GM21515 (cell line): ENCODE data around the gene OXLD1.
"Not testable (repeated sequence)": the region's sequence is repeated elsewhere in the genome, so short reads cannot be mapped to it uniquely, and the experiment has no call there.

Experiments used
- ATAC-seq: cut with Tn5 transposase; IDR thresholded peaks from one replicate; pipeline ENCODE4 v1.9.1; 2021; ENCODE audit not compliant: unreplicated experiment

Gene OXLD1

DNA sequence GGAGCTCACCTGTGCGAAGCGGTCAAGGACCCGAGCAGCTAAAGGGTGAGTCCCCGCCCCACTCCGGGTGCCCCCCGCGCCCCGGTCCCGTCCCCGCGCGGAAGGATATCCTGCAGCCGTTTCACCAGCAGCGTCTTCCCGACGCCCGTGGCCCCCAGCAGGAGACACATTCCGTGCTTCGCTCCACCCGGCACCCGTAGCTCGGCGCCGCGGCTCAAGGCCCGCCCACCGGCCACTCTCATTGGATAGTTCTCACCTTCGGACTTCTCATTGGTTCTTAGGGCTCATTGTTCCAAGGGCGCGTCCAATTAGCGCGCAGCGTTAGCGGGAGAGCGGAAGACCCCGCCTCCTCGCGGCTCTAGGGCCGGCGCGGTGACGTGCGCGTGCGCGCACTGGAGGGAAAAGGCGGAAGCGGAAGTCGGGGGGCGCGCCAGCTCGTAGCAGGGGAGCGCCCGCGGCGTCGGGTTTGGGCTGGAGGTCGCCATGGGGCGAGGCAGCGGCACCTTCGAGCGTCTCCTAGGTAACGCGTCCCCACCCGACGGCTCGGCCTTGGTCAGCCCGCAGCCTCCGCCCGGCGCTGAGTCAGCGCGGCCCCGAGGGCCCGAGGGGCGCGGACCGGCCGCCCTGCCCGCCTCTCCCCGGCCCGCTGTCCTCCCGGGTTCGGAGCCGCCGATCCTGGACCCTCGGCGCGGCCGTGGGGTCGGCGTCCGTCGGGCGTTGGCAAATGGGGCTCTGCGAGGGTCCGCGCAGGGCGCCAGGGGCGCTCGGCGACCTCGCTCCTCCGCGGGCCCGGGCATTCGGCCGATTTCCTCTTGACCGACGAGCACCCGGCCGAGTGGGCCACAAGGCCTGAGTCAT, 17.4 kb upstream of the OXLD1 start, which contains the start of the genes ARL16 and HGS:
Gene ARL16 (minus strand): TSS at position 214 of the 858 bp plus-strand sequence. CDS start 44 bp downstream, at position 170.
Gene HGS (plus strand): TSS at position 428 of the 858 bp plus-strand sequence. CDS start 56 bp downstream, at position 484.
- peak; percentile 85 for ATAC-seq

DNA sequence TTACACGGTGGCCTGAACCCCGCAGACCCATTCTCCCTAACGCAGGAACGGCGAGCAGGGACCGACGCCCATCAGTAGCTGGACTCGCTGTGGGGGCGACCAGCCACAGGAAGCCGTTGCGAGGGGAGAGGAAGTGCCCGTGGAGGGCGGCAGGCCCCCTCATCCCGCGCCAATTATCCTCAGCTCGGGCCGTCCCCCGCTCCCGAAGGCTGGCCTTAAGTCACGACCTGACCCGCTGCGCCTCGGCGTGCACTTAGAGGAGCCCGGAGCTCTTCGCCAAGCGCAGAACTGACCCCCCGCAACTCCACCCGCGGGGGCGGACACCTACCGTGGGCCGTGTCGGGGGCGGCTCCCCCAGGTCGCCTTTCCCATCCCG, 16.8 kb upstream of the OXLD1 start:
- ATAC-seq: peak; percentile 8

DNA sequence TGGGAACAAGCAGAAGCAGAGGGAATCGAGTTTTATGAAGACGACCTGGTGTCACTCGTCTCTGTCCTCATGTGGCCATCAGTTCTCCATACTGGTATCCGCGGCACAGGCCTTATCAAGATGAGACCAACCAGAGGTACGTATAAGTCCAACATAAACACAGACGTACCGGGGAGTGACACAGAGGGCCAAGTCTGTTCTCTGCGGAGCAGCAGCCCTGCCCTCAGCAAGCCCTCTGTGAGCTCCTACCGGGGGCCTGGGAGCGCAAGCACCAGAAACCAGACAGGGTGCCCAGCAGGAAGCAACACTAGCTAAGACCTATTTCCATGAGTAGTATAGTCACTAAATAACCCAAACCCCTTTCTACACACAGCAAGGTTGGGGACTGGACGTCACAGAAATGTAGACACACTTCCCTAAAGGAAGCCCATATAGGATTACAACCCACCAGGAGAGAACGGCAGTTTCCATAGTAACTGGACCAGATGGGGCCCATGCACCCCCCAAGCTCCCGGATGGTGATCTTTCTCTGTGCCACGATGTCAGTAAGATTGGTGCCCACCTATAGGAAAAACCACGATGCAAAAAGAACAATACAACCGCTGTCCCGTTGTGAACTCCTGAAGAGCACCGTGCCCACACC, 16.3 kb upstream of the OXLD1 start:
- no peak for ATAC-seq

GRCh38 chr17:81681672-81682071, 15.3 kb upstream of the OXLD1 start:
- ATAC-seq: no peak

- ATAC-seq: no peak
Observed at GRCh38 chr17:81680150-81680549, 13.7 kb upstream of the OXLD1 start.

DNA sequence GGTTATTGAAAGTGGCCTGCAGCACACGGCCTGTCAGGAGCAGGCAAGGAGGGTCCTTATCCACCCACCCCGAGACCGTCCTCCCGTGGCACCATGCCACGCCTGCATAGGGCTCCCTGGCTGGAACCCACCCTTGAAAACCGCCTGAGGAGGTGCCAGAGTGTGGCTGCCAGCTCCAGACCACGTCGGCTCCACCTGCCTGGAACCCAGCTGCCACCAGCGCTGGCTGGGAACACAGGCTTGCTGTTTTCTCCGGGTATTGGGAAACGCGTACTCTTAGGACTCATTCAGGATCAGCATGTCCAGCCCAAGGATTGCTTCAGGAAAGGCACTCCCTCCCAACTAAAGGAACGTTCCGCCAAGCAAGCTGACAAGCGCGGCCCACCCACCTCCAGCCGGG, 10.5 kb upstream of the OXLD1 start:
- ATAC-seq: no peak

GRCh38 chr17:81675515-81676221, 9.3 kb upstream of the OXLD1 start:
- ATAC-seq: not testable (repeated sequence)

- no peak for ATAC-seq
Observed at GRCh38 chr17:81673561-81674258, 7.3 kb upstream of the OXLD1 start.

- ATAC-seq: no peak
Observed at GRCh38 chr17:81672954-81673353, 6.5 kb upstream of the OXLD1 start.

- no peak for ATAC-seq
Observed at GRCh38 chr17:81672504-81672903, 6.1 kb upstream of the OXLD1 start.

DNA sequence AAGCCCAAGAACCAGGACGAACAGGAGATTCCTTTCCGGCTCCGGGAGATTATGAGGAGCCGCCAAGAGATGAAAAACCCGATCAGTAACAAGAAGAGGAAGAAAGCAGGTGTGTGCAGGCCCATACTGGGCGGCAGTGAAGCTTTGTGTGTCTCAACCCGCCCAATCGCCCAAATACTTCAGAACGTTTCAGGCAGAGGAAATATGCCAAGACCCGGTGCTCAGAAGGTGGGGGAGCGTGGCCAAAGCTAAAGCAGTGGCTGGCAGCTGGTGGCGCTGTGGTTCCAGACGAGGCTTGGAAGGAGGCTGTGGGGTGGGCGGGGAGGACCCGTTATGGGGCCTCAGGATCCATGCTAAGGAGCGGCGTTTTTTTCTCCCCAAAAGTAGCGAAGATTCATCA, 1.3 kb upstream of the OXLD1 start:
- no peak for ATAC-seq

- no peak for ATAC-seq
Observed at GRCh38 chr17:81666092-81666341, 388 bp downstream of the OXLD1 start.

- ATAC-seq: peak; percentile 7
Observed at GRCh38 chr17:81665205-81666091, 957 bp downstream of the OXLD1 start.

DNA sequence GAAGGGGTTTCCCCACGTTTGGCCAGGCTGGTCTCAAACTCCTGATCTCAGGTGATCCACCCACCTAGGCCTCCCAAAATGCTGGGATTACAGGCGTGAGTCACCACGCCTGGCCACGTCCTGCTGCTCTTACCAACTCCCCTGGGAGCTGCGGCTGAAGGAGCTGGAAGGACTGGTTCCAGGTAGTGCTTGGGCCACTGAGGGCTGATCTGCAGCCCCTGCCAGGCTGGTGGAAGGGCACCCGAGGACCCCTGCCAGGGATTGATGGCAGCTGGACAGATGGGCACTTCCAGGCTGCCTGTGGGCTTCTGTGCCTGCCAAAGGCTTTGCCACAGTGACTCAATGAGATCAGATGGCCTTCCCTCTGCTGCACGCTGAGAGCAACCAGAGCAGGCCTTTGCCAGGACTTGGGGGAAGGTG, 2.3 kb downstream of the OXLD1 start:
- no peak for ATAC-seq

GRCh38 chr17:81662002-81662401, 4.4 kb downstream of the OXLD1 start:
- no peak for ATAC-seq

DNA sequence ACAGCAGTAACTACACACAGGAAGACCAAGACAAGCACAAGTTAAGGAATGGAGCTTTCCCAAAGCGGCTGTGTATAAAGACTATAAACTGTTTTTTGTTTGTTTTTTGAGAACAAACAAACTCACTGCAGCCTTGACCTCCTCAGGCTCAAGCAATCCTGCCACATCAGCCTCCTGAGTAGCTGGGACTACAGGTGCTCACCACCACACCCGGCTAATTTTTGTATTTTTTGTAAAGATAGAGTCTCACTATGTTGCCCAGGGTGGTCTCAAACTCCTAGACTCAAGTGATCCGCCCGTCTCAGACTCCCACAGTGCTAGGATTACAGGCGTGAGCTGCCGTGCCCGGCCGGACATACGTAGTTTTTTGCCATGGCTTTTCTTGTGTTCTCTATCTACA, 6.0 kb downstream of the OXLD1 start:
- ATAC-seq: no peak

DNA sequence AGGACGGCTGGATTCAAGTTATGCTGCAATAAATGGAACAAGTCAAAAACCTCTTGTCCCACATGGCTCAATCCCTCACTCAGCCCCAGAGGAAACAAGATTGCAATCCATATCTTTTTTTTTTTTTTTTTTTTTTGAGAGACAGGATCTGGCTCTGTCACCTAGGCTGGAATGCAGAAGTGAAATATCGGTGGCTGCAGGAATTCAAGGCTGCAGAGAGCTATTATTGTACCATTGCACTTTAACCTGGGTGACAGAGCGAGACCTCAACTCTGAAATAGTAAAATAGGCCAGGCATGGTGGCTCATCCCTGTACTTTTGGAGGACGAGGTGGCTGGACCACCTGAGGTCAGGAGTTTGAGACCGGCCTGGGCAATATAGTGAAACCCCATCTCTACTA, 7.4 kb downstream of the OXLD1 start:
- no peak for ATAC-seq

GRCh38 chr17:81656835-81657234, 9.6 kb downstream of the OXLD1 start:
- no peak for ATAC-seq

GRCh38 chr17:81656118-81656743, 10.2 kb downstream of the OXLD1 start, which contains the start of gene PDE6G:
TSS of gene PDE6G (minus strand) at chr17:81656542. CDS start at chr17:81653305, 3,237 bp downstream.
- ATAC-seq: no peak
